GM18526 (cell line): Measurements from ENCODE around the gene OR3A2.

Source experiments
- POLR2A ChIP-seq: IDR thresholded peaks from 3 replicates; pipeline ENCODE4 v1.6.1; 2011; ENCODE audit not compliant: insufficient read length; ENCODE audit errors: extremely low read depth

OR3A2 gene

DNA sequence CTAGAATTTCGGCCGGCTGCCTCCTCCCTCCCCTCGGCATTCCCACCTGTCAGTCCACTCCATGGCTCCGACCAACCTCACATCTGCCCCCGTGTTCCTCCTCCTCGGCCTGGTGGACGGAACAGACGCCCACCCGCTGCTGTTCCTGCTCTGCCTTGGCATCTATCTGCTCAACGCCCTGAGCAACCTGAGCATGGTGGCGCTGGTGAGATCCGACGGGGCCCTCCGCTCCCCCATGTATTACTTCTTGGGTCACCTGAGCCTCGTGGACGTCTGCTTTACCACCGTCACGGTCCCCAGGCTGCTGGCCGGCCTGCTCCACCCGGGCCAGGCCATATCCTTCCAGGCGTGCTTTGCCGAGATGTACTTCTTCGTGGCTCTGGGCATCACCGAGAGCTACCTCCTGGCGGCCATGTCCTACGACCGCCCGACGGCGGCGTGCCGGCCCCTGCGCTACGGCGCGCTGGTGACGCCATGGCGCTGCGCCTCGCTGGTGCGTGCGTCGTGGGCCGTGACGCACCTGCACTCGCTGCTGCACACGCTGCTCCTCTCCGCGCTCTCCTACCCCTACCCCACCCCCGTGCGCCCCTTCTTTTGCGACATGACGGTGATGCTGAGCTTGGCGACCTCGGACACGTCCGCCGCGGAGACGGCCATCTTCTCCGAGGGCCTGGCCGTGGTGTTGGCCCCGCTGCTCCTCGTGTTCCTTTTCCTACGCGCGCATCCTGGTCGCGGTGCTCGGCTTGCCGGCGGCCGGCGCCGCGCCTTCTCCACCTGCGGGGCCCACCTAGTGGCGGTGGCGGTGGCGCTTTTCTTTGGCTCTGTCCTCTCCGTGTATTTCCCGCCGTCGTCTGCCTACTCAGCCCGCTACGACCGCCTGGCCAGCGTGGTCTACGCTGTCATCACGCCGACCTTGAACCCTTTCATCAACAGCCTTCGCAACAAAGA lies at the start of gene OR3A2:
OR3A2 (minus strand) TSS at position 440 of the 948 bp plus-strand sequence.
- no peak for TF ChIP-seq POLR2A

DNA sequence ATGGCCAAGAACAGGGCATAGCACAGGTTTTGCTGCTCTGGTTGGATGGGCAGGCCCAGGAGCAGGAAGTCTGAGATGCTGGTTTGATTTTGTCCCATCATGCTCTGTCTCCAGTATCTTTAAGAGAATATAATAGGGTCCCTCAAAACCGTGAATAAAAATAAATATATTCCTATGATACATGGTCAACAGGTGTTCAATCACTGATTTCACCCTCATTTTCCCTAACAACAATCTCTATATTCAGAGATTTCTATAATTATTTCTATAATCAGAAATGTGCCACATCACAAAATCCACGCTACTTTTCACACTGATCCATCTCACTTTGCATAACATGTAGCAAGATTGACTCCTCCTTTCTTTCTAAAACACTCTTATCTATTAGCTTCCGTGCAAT lies 47.6 kb upstream of the OR3A2 start, which contains the start of gene OR1E2:
OR1E2 (minus strand) TSS at position 101 of the 400 bp plus-strand sequence; CDS start at position 101, 0 bp downstream.
- no peak for TF ChIP-seq POLR2A

DNA sequence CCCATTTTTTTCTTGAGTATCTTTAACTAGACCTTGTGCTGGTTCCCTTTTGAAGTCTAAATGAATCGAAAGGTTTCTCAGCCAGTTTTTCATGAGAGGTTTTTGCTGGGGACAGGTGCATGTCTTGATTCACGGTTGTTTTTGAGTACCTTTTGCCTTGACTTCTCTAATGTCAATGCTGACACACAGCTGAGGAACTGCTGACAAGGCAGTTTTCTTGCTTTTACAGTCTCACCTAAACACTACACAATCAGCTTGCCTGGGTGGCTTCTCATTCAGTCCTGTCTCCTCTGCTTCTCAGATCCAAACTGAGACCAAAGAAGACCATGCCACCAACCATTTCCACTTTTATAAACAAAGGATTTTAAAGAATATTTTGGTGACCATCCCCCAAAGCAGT lies 32.1 kb upstream of the OR3A2 start:
- TF ChIP-seq POLR2A, result no peak

DNA sequence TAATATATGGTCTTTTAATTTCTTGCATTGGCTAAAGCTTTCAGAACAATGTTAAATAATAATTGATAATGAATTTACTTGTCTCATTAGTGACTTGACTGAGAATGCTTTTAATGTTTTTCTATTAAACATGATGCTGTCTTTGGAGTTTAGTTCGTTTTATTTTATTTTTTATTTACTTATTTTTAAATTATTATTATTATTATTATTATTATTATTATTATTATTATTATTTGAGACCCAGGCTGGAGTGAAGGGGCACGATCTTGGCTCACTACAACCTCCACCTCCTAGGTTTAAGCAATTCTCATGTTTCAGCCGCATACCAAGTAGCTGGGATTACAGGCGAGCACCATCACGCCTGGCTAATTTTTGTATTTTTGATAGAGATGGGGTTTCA lies 29.5 kb upstream of the OR3A2 start:
- TF ChIP-seq POLR2A, result no peak

DNA sequence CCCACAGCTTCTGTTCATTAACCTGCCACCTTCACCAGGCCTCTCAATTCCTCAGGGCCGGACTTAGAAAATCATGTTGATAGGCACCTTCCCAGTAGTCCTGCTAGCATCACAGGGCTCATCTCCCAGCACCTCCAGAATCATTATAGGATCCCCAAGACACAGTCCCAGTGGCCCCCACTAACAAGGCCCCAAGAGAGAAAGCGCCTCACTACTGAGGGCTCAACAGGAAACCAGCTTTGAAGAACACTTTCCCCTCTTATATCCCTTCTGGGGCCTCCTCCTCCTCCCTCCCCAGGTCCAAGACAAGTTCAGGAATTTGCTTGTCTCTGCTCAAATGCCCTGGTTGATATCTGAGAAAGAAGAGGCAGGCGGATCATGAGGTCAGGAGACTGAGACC lies 25.0 kb upstream of the OR3A2 start, which contains the start of gene OR3A3:
OR3A3 (plus strand) TSS at position 301 of the 400 bp plus-strand sequence.
- TF ChIP-seq POLR2A, result no peak

DNA sequence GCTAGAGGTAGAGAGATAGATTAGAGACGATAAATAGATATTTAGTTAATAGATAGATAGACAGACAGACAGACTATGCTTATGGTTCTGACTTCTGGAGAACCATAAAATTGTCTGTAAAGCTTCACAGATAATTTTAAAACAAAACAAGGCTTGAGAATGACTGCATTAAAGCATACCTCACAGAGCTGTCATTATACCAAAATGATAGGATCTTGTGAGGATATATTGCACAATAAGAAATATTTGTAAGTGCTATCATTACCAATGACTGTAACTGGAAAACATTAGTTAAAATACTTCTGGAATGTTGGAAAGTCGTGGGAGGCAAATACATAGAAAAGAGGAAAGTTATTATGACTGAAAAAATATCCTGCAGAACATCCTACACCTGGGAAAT lies 15.7 kb upstream of the OR3A2 start:
- TF ChIP-seq POLR2A, result no peak

DNA sequence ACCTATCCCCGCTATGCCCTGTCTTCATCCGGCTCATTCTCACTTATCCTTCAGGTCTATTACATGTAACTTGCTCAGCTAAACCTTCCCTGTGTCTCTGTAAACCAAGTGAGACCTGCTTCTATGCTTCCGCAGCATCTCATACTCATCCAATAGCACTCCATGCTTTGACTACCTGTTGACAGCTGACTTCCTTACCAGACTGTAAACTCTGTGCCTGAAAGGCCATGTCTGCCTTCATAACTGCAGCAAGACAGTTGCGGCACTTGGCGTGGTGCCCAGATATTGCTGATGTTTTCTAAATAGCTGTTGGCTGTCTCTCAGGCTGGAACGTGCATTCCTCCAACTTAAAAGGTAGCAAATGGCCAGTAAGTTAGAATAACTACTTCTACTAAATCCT lies 13.9 kb upstream of the OR3A2 start:
- no peak for TF ChIP-seq POLR2A

DNA sequence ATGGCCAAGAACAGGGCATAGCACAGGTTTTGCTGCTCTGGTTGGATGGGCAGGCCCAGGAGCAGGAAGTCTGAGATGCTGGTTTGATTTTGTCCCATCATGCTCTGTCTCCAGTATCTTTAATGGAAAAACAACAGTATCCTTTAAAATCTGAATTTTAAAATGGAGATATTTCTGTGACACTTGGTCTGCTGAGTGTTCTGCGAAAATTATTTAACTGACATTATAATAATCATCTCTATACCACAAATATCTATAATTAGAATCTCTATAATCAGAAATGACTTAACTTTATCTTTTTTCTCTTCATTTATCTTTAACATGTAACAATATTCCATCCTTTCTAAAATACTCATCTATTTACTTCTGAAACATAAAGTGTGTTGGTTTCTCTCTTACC lies 12.2 kb upstream of the OR3A2 start, which contains the start of gene OR1E1:
OR1E1 (minus strand) TSS at position 101 of the 400 bp plus-strand sequence; CDS start at position 101, 0 bp downstream.
- no peak for TF ChIP-seq POLR2A

DNA sequence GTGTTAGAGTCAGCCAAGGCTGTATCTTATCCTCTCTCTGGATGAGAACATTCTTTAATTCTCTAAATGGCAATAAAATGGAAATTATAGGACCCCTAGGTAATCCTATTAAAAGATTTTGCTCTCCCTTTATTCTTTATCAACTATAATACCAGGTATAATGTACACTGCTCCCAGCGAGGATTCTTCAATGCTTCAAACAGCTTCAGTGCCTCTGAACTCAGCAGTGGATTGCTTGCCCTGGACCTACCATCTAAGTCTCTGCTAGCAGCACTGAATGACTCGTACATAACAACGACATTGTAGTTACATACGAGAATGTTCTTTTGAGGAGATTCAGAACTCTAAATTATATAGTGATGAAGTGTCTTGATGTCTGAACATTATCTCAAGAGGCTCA lies 3.7 kb upstream of the OR3A2 start:
- no peak for TF ChIP-seq POLR2A

DNA sequence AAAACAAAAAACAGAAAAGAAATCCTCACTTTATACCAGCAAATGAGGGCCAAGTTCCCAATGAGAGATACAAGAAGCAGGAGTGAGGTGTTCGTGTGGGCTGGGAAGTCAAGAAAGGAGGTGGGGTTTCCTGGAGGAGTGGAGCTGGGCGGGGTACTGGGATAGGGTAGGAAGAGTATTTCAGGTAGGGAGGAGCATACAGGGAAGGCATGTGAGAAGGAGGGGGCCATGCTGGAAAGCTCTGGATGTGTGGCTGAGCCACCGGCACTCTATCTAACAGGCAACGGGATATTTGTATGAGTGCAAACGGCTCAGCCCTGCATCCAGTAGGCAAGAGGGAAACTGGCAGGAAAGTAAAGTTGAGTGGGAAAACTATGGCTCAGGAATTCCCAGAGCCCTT lies 4.2 kb downstream of the OR3A2 start:
- TF ChIP-seq POLR2A, result no peak

DNA sequence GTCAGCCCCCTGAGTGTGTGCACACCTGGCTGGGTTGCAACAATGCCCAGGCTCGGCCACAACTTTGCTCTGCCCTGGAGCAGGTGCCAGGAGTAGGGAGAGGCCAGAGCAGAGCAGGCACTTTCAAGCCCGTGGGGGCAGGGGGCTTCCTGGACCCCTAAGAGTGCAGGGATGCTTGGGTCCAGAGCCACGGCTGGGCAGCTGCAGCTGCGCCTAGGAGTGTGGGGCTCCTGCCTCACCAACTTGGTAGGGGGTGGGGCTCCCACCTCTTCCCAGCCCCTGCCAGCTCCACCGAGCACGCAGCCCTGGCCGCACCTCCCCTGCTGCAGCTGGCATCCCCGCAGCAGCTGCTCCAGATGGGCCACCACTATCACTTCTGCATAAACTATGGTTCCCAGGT lies 7.8 kb downstream of the OR3A2 start:
- no peak for TF ChIP-seq POLR2A

DNA sequence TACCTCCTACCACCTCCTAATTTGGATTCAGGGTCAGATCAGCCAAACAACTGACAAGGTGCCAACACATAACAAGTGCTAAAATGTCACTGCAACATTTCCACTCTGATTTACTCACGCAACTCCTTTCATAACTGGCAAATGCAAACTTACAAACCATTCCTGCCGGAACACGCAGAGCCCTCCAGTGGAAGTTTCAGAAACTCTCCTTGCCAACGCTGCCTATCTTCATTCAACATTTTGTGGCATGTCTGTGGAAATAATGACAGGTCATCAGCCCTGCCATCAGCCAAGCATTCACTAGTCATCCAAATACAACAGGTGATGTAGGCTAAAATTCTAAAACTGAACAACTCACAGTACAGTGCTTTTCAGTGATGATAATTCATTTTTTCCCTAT lies 50.2 kb downstream of the OR3A2 start:
- TF ChIP-seq POLR2A, result no peak

DNA sequence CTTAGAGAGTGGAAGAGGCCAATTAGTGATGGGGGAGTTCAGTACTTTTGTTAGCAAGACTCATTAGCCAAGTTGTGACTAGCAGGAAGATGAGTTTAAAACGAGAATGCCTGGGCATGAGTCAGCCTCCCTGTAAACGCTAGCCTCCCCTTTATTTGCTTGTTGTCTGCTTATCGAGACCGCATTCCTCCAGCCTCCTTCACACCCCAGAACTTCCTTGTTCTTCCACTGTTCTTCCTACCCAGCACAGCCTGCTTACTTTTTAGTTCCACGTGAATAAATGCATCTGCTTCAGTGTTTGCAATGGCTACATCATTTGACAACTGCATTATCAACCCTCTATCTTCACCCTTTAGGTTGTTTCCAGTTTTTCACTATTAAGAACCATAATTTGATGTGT lies 67.8 kb downstream of the OR3A2 start:
- TF ChIP-seq POLR2A, result no peak

DNA sequence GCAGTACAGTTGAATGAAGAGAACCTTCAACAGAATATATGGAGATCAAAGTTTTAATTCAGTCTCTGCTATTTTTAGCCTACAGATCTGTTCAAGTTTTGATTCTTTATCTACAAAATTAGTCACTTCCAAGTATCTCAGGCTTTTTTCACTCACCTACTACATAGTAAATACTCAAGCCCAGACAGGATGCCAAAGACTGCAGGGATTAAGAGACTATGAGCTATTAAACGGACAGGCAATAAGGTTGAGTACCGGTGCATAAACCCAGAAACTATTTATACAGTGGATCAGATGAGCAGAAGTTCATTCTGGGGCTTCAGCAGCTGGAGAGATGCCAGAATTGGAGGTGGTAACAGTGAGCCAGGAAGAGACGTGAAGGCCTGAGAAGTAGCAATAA lies 69.3 kb downstream of the OR3A2 start:
- TF ChIP-seq POLR2A, result no peak

DNA sequence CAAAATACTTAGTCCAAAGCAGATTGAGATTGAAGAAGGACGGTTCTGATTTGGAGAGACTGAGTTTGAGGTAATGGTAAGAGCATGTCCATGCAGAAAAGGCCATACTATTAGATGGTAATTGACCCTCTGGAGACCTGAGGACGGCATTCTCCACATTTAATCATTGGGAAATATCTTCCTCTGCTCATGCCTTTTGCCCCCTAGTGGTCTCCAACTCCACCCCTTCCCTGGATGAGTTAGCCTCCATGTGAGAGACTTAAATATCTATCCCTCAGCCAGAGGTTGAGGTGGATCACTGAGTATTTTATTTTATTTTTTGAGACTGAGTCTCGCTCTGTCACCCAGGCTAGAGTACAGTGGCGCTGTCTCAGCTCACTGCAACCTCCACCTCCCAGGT lies 77.5 kb downstream of the OR3A2 start:
- TF ChIP-seq POLR2A, result no peak

DNA sequence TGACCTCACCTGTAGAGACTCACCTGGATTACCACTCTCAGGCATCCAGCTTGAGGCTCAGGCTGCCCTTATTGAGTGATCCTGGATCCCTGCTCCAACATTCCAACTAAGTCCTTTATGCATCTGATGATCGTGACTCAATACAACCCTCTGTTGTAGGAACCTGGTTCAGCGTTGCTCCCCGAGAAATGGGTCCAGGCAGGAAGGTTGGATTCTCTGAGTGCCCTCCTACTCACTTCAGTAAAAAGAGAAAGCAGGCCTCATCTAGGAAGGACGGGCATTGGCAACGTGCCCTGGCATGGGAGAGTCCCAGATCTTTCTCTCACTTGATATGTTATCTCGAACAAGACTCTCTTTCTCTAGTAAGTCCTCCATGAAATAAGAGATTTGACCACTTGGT lies 87.8 kb downstream of the OR3A2 start, which contains the start of gene OR3A1:
OR3A1 (minus strand) TSS at position 101 of the 400 bp plus-strand sequence. CDS start 5,778 bp downstream, outside the sequence.
- no peak for TF ChIP-seq POLR2A
